Mesodermal cell (in vitro differentiated cells): ENCODE measurements around the gene EHD1.

Source experiments
- H3K27ac ChIP-seq: 2 replicates; pipeline ENCODE4 v1.7.0; 2013; ENCODE audit warnings: mild to moderate bottlenecking, low read depth, low read length, moderate library complexity; ENCODE audit not compliant: severe bottlenecking
- H3K36me3 ChIP-seq: 2 replicates; pipeline ENCODE4 v1.7.1; 2013; ENCODE audit warnings: mild to moderate bottlenecking, low read length, moderate library complexity; ENCODE audit not compliant: control insufficient read depth, insufficient read depth
- H3K4me1 ChIP-seq: one replicate; pipeline ENCODE4 v1.7.1; 2013; ENCODE audit warnings: mild to moderate bottlenecking, low read length; ENCODE audit not compliant: insufficient read depth, control insufficient read depth, poor library complexity, severe bottlenecking
- H3K4me3 ChIP-seq: 2 replicates; pipeline ENCODE4 v1.7.0; 2013; ENCODE audit warnings: low read length, control low read depth, mild to moderate bottlenecking; ENCODE audit not compliant: insufficient read depth, poor library complexity, severe bottlenecking; ENCODE audit errors: extremely low read depth
- H3K9me3 ChIP-seq: 2 replicates; pipeline ENCODE4 v1.7.1; 2013; ENCODE audit warnings: mild to moderate bottlenecking, low read length, moderate library complexity; ENCODE audit not compliant: control insufficient read depth
- WGBS, 2 experiments: methylation state at CpG; one replicate each; pipeline ENCODE4 v1.1.5; 2013; ENCODE audit warnings: missing lambda C conversion rate in 2 of 2; ENCODE audit not compliant: insufficient coverage in 2 of 2; 5-methylcytosine and 5-hydroxymethylcytosine counted together

The EHD1 gene

DNA sequence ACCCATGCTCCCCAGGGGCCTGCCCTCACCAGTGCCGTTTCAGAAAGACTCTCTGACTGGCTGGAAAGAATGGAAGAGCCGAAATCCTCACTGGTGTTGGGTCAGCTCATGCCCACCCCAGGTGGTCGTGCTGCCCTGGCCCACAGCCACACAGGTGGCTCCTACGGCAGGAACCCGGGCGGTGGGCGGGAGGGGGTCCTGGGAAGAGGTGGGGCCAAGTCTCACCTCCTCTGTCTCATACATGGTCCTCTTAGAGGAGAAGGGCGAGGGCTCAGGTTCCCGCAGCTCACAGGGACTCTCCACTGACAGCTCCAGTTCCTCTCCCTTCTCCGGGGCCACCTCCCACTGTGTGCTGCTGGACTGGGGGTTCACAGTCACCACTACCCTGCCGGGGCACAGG, 30.3 kb upstream of the EHD1 start:
- WGBS, 2 experiments, result 92 to 97% methylated on average over 10 to 11 of the region's 11 CpGs
- H3K4me3 ChIP-seq, result no peak overlapping the region
- H3K36me3 ChIP-seq, result peaks cover 69% of the 10 kb centered on the region
- H3K27ac ChIP-seq, result no peak overlapping the region
- H3K9me3 ChIP-seq, result no peaks in the 10 kb centered on the region
- H3K4me1 ChIP-seq, result no peaks in the 10 kb centered on the region

DNA sequence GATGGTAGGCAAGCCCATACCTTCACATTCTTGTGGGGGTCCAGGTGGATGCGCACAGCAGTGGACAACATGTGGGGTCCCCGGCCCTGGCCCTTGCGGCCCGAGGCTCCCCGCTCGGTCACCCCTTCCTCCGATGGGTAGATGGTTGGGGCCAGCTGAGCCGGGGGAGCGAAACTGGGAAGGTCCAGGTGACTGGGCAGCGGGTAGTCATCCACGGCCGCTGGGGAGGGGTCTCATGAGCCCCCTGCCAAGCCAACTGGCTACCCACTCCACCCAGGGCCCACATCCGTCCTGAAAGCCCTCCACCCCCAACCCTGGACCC, 27.9 kb upstream of the EHD1 start:
- Histone ChIP-seq H3K4me1 (no peaks in the 10 kb centered on the region), H3K4me3 (no peak overlapping the region), H3K36me3 (peaks cover 61% of the 10 kb centered on the region), H3K9me3 (no peaks in the 10 kb centered on the region), H3K27ac (no peak overlapping the region)
- 98 to 99% methylated on average over 8 to 12 of the region's 13 CpGs for WGBS, 2 experiments

DNA sequence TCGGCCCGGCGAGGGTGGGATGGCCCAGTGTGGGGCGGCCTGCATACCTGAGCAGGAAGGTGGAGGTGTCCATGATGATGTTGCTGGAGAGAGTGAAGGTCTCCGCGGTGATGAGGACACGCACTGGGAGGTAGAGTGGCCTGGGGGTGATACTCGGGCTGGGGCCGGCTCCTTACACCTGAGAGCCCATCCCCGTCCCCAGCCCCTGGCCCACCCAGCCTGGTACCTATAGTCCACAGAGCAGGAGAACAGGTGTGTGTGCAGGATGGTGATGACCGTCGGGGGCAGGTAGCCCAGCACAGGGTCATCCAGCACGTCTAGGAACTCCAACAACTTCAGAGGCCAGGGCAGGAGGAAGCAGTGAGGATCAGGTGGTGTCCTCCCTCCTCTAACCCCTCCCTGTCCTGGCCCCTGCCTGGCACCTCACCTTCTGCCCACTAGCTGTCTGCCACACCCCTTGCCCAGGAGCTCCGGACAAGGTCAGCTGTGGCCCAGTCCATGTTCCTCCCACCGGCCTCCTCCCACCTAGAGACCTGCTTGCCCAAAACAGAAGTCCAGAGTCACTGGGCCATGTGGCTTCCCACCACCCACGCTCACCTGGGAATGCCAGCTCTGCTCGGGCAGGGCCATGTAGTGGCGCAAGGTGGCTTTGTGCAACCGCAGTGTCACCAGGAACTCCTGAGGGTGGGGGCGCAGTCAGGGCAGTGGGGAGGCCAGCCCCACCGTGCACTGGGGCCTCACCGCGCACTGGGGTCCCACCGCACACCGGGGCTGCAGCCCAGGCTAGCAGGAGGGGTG, 27.3 kb upstream of the EHD1 start:
- Histone ChIP-seq H3K4me1 (no peaks in the 10 kb centered on the region), H3K9me3 (no peaks in the 10 kb centered on the region), H3K27ac (no peak overlapping the region), H3K4me3 (no peak overlapping the region), H3K36me3 (peaks cover 60% of the 10 kb centered on the region)
- WGBS, 2 experiments, result 97% methylated on average over 15 to 18 of the region's 25 CpGs

DNA sequence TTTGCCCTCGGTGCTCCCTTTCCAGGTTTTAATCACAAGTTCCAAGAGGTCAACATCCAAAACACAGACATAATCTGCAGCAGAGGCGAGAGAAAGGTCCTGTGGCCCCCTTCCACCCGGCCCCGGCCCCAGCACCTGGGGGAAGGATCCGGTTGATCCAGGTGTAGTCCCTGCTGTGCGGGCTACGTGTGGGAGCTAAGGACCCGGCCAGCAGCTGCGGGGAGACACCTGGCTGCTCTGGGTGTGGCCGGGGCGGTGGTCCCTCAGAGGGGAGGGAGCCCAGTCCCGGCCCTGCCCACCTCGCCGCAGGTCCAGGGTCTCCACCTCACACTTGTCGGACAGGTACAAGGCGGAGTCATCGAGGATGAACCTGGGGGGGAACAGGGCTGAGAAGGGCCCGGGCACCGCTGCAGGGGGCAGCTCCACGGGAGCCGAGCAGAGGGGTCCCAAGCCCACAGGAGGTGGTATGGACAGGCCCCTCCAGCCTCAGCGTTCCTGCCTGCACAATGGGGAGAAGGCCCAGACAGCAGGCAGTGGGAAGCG, 24.9 kb upstream of the EHD1 start:
- Histone ChIP-seq H3K4me1 (no peaks in the 10 kb centered on the region), H3K9me3 (no peaks in the 10 kb centered on the region), H3K27ac (no peak overlapping the region), H3K36me3 (peaks cover 54% of the 10 kb centered on the region), H3K4me3 (no peak overlapping the region)
- 94 to 96% methylated on average over 21 to 23 of the region's 23 CpGs for WGBS, 2 experiments

DNA sequence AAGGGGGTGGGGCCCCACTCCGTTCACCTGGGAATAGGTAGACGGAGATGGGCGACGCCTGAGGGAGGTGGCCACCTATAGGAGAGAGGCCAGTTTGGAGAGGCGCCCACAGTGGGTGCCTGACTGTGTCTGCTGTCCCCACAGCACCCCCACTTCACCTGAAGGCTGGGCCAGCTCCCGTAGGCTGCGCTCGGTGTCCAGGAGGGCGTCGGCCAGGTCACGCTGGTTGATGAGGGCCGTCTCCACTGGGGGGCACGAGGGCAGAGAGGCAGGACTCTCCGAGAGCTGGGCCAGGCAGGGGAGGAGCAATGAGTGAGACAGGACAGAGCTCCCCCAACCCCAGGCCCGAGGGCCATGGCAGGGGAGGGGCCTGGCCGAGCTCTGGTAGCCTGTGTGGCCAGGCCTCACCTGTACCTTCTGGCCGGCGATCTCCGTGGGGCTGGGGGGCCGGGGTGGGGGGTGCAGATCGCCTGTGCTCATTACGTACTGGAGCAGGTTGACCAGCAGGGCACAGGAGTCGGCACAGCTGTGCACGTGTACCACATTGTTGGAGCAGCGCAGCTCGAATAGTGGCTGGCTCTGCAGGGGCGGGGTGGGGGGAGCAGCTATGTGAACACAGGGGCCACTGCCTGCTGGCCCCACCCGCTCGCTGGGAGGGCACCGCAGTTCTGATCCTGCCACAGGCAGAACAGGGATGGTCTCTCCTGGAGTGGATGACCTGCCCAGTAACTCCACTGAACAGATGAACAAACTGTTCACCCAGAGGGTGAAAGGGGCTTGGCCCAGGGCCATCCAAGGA, 23.9 kb upstream of the EHD1 start:
- WGBS, 2 experiments, result 94 to 95% methylated on average over 20 to 25 of the region's 30 CpGs
- no peaks in the 10 kb centered on the region for H3K9me3 ChIP-seq

DNA sequence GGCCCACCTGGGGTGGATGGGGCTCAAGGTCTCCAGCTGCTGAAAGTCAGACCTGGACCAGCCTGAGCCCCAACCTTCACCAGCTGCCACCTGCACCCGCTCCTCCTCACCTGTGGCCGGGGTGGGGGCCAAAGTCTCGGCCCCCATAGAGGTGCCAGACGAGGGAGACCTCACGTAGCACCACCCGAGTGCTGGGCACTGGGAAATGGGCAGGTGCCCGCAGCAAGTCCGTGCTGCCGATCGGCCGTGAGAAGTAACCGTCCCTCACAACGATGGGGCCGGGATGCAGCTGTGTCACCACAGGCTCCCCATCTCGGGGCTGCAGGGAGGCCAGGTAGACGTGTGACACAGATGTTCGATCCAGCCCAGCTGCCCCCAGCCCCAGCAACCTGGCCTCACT, 22.4 kb upstream of the EHD1 start:
- no peaks in the 10 kb centered on the region for H3K9me3 ChIP-seq
- no peak overlapping the region for H3K27ac ChIP-seq
- H3K4me1 ChIP-seq, result no peaks in the 10 kb centered on the region
- H3K36me3 ChIP-seq, result peaks cover 59% of the 10 kb centered on the region
- H3K4me3 ChIP-seq, result no peak overlapping the region
- 92 to 96% methylated on average over 15 to 17 of the region's 17 CpGs for WGBS, 2 experiments

More for the DNA sequence above, 23.9 kb upstream of the EHD1 start:
- no peaks in the 10 kb centered on the region for H3K4me1 ChIP-seq
- H3K27ac ChIP-seq, result no peak overlapping the region
- H3K36me3 ChIP-seq, result peaks cover 60% of the 10 kb centered on the region
- no peak overlapping the region for H3K4me3 ChIP-seq

DNA sequence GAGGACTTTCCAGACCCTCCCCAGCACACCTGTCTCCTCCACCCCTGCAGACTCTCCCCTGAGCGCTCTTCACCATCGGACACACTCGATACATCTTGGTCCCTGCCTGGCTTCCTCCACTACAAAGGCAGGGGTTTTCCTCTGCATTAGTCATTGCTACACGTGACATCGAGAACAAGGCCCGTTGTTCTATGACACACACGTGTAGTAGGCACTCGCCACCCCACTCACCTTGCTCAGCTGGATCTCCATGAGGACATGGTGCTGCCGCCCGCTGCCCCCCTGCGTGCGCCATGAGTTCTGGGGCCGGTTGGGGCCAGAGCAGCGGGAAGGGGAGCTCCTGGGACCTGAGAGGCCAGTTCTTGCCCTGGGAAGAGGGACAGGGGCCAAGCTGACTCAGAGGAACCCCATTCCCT, 21.9 kb upstream of the EHD1 start:
- Histone ChIP-seq H3K27ac (no peak overlapping the region), H3K4me3 (no peak overlapping the region), H3K4me1 (no peaks in the 10 kb centered on the region), H3K36me3 (peaks cover 53% of the 10 kb centered on the region), H3K9me3 (no peaks in the 10 kb centered on the region)
- 94% methylated on average over 13 to 14 of the region's 14 CpGs for WGBS, 2 experiments

DNA sequence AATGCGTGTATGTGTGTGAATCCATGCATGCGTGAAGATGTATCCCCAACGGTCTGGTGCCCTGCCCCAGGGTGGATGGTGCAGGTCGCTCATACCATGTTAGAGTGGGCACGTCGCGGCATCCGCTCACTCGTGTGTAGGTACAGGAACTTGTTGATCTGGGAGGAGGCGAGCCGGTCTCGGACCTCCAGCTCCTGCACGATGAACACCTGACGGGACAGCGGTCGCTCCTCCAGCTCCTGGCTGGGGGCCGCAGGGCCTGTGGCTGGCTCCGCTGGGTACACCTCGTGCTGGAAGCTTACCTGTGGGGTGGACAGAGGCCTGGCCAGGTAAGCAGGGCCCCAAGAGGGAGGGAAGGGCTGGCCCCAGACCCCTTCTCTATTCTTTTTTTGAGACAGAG, 20.1 kb upstream of the EHD1 start:
- no peaks in the 10 kb centered on the region for H3K9me3 ChIP-seq
- 97% methylated on average over 17 to 18 of the region's 19 CpGs for WGBS, 2 experiments
- H3K4me3 ChIP-seq, result no peak overlapping the region
- no peak overlapping the region for H3K27ac ChIP-seq
- no peaks in the 10 kb centered on the region for H3K4me1 ChIP-seq
- peaks cover 50% of the 10 kb centered on the region for H3K36me3 ChIP-seq

DNA sequence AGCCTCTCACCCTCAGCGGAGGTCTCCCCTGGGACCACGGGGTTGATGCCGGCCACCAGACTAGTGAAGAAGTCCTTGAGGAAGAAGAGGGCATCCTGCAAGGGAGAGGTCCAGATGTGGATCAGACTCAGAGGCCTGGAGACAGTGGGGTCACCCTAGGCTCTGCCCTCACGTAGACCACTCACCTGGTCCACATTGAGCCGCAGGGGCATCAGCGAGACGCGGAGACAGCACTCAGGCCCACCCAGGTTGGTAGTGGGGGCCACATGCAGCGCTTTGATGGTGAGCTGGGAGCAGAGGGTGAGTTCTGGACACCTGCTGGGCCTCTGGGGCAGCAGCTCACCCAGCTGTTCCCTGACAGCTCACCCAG, 19.6 kb upstream of the EHD1 start:
- 94 to 99% methylated on average over 7 to 9 of the region's 9 CpGs for WGBS, 2 experiments
- no peaks in the 10 kb centered on the region for H3K9me3 ChIP-seq
- no peaks in the 10 kb centered on the region for H3K4me1 ChIP-seq
- no peak overlapping the region for H3K4me3 ChIP-seq
- no peak overlapping the region for H3K27ac ChIP-seq
- peaks cover 47% of the 10 kb centered on the region for H3K36me3 ChIP-seq

DNA sequence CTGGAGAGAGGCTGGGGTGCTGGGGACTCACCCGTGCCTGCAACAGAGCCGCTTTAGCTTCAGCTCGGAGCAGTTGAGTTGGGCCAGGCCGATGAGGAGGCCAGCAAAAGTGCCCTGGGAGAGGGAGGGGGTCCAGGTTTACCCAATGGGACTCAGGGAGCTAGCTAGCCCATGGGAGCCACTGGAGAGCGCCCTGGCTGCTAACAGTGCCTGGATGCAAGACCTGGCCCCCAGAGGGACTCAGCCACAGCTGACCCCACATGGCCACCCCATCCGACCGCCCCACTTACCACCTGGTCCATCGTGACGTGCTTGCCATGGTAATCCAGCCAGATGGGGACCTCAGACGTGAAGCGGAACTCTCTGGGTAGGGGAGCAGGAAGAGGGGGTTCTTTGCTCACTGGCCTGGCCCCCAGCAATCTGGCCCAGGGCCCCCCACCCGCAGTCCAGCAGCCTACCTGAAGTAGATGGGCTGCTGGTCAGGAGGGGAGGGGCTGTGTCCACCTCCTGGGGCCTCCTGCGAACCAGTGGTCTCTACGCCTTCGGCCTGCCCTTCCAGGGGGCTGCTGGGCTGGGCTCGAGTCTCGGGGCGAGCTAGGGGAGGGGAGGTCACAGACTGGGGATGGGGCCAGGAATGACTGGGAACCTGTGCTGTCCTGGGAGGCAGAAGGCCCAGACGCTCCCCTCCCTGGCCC, 19.1 kb upstream of the EHD1 start:
- H3K4me1 ChIP-seq, result no peaks in the 10 kb centered on the region
- peaks cover 47% of the 10 kb centered on the region for H3K36me3 ChIP-seq
- no peak overlapping the region for H3K27ac ChIP-seq
- H3K4me3 ChIP-seq, result no peak overlapping the region
- WGBS, 2 experiments, result 97% methylated on average over 9 to 17 of the region's 19 CpGs
- H3K9me3 ChIP-seq, result no peaks in the 10 kb centered on the region
